OCI-LY7 (cell line): ENCODE measurements around the gene STXBP1. TPM values are rescaled to one million over a fixed set of nuclear protein-coding genes. Genes with fewer than 3 reads are reported as not detected.

ENCODE experiments used
- BruUV-seq: library from RNA; stranded (reverse); fragments of 400-500 nt; replicated peaks from 2 replicates; lab custom pipeline; 2021; lab: Mats Ljungman, UMichigan
- CTCF ChIA-PET: fragments of 300-600 bp; sonication (Branson Sonifier 250); formaldehyde crosslinking; loops from one replicate; lab custom pipeline; 2022; ENCODE audit warnings: antibody characterized with exemption; ENCODE audit not compliant: unreplicated experiment; lab: Charles Lee
- POLR2A ChIA-PET: fragments of 300-600 bp; sonication (Branson Sonifier 250); formaldehyde crosslinking; loops from one replicate; lab custom pipeline; 2022; ENCODE audit warnings: antibody characterized with exemption; lab: Charles Lee
- DNase-seq: peaks from one replicate; pipeline ENCODE4 v3.0.0-alpha.2; 2015; ENCODE audit warnings: low spot score
- H2AFZ ChIP-seq: fragments of 200-600 bp; sonication (generic), shearing (Covaris generic); 2 replicates; pipeline ENCODE4 v1.6.1; 2014; ENCODE audit warnings: mild to moderate bottlenecking, antibody characterized with exemption, low read length, moderate library complexity
- H3K27ac ChIP-seq: fragments of 200-600 bp; sonication (generic); 2 replicates; pipeline ENCODE4 v1.5.1; 2014; ENCODE audit warnings: mixed run types, low read depth, mild to moderate bottlenecking, moderate library complexity, low read length, inconsistent platforms; ENCODE audit not compliant: poor library complexity, severe bottlenecking
- H3K36me3 ChIP-seq: fragments of 200-600 bp; sonication (generic); 2 replicates; pipeline ENCODE4 v1.6.1; 2014; ENCODE audit warnings: mild to moderate bottlenecking, antibody characterized with exemption, low read length, moderate library complexity, mixed read lengths; ENCODE audit not compliant: insufficient read depth
- H3K4me1 ChIP-seq: fragments of 200-600 bp; sonication (generic); 2 replicates; pipeline ENCODE4 v1.5.1; 2014; ENCODE audit warnings: mild to moderate bottlenecking, low read length; ENCODE audit not compliant: insufficient read depth, poor library complexity, severe bottlenecking
- H3K4me2 ChIP-seq: fragments of 200-600 bp; sonication (generic); 2 replicates; pipeline ENCODE4 v1.6.1; 2014; ENCODE audit warnings: mild to moderate bottlenecking, low read length
- H3K4me3 ChIP-seq: fragments of 200-600 bp; sonication (generic); 2 replicates; pipeline ENCODE4 v1.5.1; 2014; ENCODE audit warnings: mild to moderate bottlenecking, low read depth, low read length; ENCODE audit not compliant: poor library complexity, severe bottlenecking
- H3K79me2 ChIP-seq: fragments of 200-600 bp; sonication (generic); 2 replicates; pipeline ENCODE4 v1.6.1; 2016; ENCODE audit warnings: low read depth, mild to moderate bottlenecking, low read length, moderate library complexity, mixed read lengths; ENCODE audit not compliant: insufficient read depth
- H3K9me2 ChIP-seq: fragments of 200-600 bp; sonication (generic); 2 replicates; pipeline ENCODE4 v1.6.1; 2016; ENCODE audit warnings: mild to moderate bottlenecking, low read length, mixed read lengths; ENCODE audit not compliant: insufficient read depth
- H3K9me3 ChIP-seq: fragments of 200-600 bp; sonication (generic); 2 replicates; pipeline ENCODE4 v1.6.1; 2014; ENCODE audit warnings: mild to moderate bottlenecking, mixed run types, low read length, mixed read lengths
- H4K20me1 ChIP-seq: fragments of 200-600 bp; sonication (generic); 2 replicates; pipeline ENCODE4 v1.6.1; 2014; ENCODE audit warnings: mild to moderate bottlenecking, antibody characterized with exemption, low read length, moderate library complexity, mixed read lengths; ENCODE audit not compliant: insufficient read depth
- CTCF ChIP-seq: fragments of 200-600 bp; sonication (generic); conservative IDR thresholded peaks from 2 replicates; pipeline ENCODE4 v1.5.1; 2014; ENCODE audit warnings: mild to moderate bottlenecking, antibody characterized with exemption, low read length, moderate library complexity, mixed read lengths
- EZH2phosphoT487 ChIP-seq: fragments of 200-600 bp; sonication (generic); IDR thresholded peaks from 2 replicates; pipeline ENCODE4 v1.6.1; 2018; ENCODE audit warnings: low read depth, borderline replicate concordance, mild to moderate bottlenecking, mixed run types, antibody characterized with exemption, low read length, moderate library complexity, mixed read lengths
- intact Hi-C: fragments of 100-400 bp; cut with micrococcal nuclease; formaldehyde crosslinking; loops from one replicate; pipeline ENCODE4 v1.10.0; 2022; ENCODE audit not compliant: unreplicated experiment
- total RNA-seq, 2 experiments: library from RNA; depleted of rRNA in 1 of 2; stranded (reverse); fragments of >200 nt in 1 of 2; shearing (Covaris generic) in 1 of 2; gene quantifications; 2 replicates each; pipeline ENCODE4 v1.2.3, GENCODE V29; 2014 to 2022

STXBP1 gene
- total RNA-seq, 2 experiments from 2014 or later = 4.1 to 20.4 TPM

- H3K36me3 ChIP-seq = no peaks in the 10 kb centered on the region
- no peaks in the 10 kb centered on the region for H3K9me3 ChIP-seq
- H3K4me2 ChIP-seq = no peak overlapping the region
- H3K4me3 ChIP-seq = no peak overlapping the region
- ChIA-PET CTCF (no interaction called here), POLR2A (no interaction called here)
- no peaks in the 10 kb centered on the region for H3K9me2 ChIP-seq
- H3K4me1 ChIP-seq = peaks cover 18% of the 10 kb centered on the region
- H3K27ac ChIP-seq = no peak overlapping the region
- no TSS peak for BruUV-seq
- no peak for DNase-seq
- no peaks in the 10 kb centered on the region for H3K79me2 ChIP-seq
- no peak for TF ChIP-seq CTCF
- no peak for TF ChIP-seq EZH2phosphoT487
- no peaks in the 10 kb centered on the region; the same call in 1 of the 2 replicates for H4K20me1 ChIP-seq
- intact Hi-C loops = no loop called here
- no peak overlapping the region for H2AFZ ChIP-seq
Measured at GRCh38 chr9:127566351-127567001, 45.6 kb upstream of the STXBP1 start.

- no peak overlapping the region for H3K4me3 ChIP-seq
- H3K9me3 ChIP-seq = no peaks in the 10 kb centered on the region
- H3K4me1 ChIP-seq = peaks cover 18% of the 10 kb centered on the region
- DNase-seq = no peak
- no peak overlapping the region for H2AFZ ChIP-seq
- no TSS peak for BruUV-seq
- ChIA-PET CTCF (no interaction called here), POLR2A (no interaction called here)
- intact Hi-C loops = no loop called here
- H4K20me1 ChIP-seq = no peaks in the 10 kb centered on the region; the same call in 1 of the 2 replicates
- H3K9me2 ChIP-seq = no peaks in the 10 kb centered on the region
- no peaks in the 10 kb centered on the region for H3K79me2 ChIP-seq
- no peaks in the 10 kb centered on the region for H3K36me3 ChIP-seq
- no peak overlapping the region for H3K4me2 ChIP-seq
- H3K27ac ChIP-seq = no peak overlapping the region
- TF ChIP-seq CTCF (no peak), EZH2phosphoT487 (no peak)
Measured at GRCh38 chr9:127567035-127567729, 44.9 kb upstream of the STXBP1 start.
